ENCODE data around the gene CHTF18. TPM values are rescaled to one million over a fixed set of nuclear protein-coding genes. Genes with fewer than 3 reads are reported as not detected.

The CHTF18 gene
- total RNA-seq, 4 donors from 2014 or later: 2.0 to 8.8 (median 3.4) TPM

GRCh38 chr16:760065-760464 is 28.4 kb upstream of the CHTF18 start:
- 66% methylated on average over 12 of the region's 15 CpGs for WGBS
- Histone ChIP-seq H3K4me1 (no peaks in the 10 kb centered on the region), H3K27ac (replicated peaks in 1 of 4) (no peak overlapping the region), H3K4me3 (no peak overlapping the region), H3K9me3 (no peaks in the 10 kb centered on the region), H3K27me3 (peaks cover 0 to 51% (median 1%) of the 10 kb centered on the region in 4 donors), H3K36me3 (no peaks in the 10 kb centered on the region)
- DNase-seq (ENCODE audit: extremely low spot score): no peak
- TF ChIP-seq POLR2AphosphoS5 (IDR thresholded peaks at IDR 0.05) (no peak), POLR2A (IDR thresholded peaks at IDR 0.05; ENCODE audit: low read depth) (no peak), CTCF (IDR thresholded peaks at IDR 0.05) (no peak), EP300 (IDR thresholded peaks at IDR 0.05) (no peak)
- intact Hi-C loops (cut with DNase I): no loop called here

GRCh38 chr16:760545-761343 is 27.7 kb upstream of the CHTF18 start, which contains the start of gene MSLN:
MSLN (plus strand) TSS chr16:760734; CDS start chr16:762681, 1,947 bp downstream.
- Histone ChIP-seq H3K4me3 (no peak within 1 kb of the TSS), H3K36me3 (no peaks in the 10 kb centered on the region), H3K27ac (replicated peaks in 1 of 4) (no peak within 1 kb of the TSS), H3K27me3 (peaks cover 0 to 55% (median 1%) of the 10 kb centered on the region in 4 donors), H3K4me1 (no peaks in the 10 kb centered on the region), H3K9me3 (no peaks in the 10 kb centered on the region)
- TF ChIP-seq CTCF (IDR thresholded peaks at IDR 0.05) (no peak), POLR2AphosphoS5 (IDR thresholded peaks at IDR 0.05) (no peak), POLR2A (IDR thresholded peaks at IDR 0.05; ENCODE audit: low read depth) (no peak), EP300 (IDR thresholded peaks at IDR 0.05) (no peak)
- intact Hi-C loops (cut with DNase I): no loop called here
- no peak for DNase-seq (ENCODE audit: extremely low spot score)
- WGBS: 82% methylated on average over 22 of the region's 37 CpGs

- intact Hi-C loops (cut with DNase I): no loop called here
- no peaks in the 10 kb centered on the region for H3K9me3 ChIP-seq
- peaks cover 0 to 61% (median 1%) of the 10 kb centered on the region in 4 donors for H3K27me3 ChIP-seq
- H3K36me3 ChIP-seq: no peaks in the 10 kb centered on the region
- no peak for TF ChIP-seq CTCF (IDR thresholded peaks at IDR 0.05)
- TF ChIP-seq POLR2A (IDR thresholded peaks at IDR 0.05; ENCODE audit: low read depth): no peak
- no peak for TF ChIP-seq POLR2AphosphoS5 (IDR thresholded peaks at IDR 0.05)
- TF ChIP-seq EP300 (IDR thresholded peaks at IDR 0.05): no peak
- no peak overlapping the region for H3K27ac ChIP-seq (replicated peaks in 1 of 4)
- H3K4me3 ChIP-seq: no peak overlapping the region
- H3K4me1 ChIP-seq: no peaks in the 10 kb centered on the region
- WGBS: 67% methylated on average over 11 of the region's 22 CpGs
- no peak for DNase-seq (ENCODE audit: extremely low spot score)
Observed at GRCh38 chr16:761625-762513, 26.6 kb upstream of the CHTF18 start.

GRCh38 chr16:762595-763268 is 25.7 kb upstream of the CHTF18 start:
- peaks cover 0 to 64% (median 1%) of the 10 kb centered on the region in 4 donors for H3K27me3 ChIP-seq
- TF ChIP-seq POLR2AphosphoS5 (IDR thresholded peaks at IDR 0.05) (no peak), CTCF (IDR thresholded peaks at IDR 0.05) (no peak), EP300 (IDR thresholded peaks at IDR 0.05) (no peak), POLR2A (IDR thresholded peaks at IDR 0.05; ENCODE audit: low read depth) (no peak)
- no peak overlapping the region for H3K27ac ChIP-seq (replicated peaks in 1 of 4)
- no peaks in the 10 kb centered on the region for H3K9me3 ChIP-seq
- WGBS: 75% methylated on average over 13 of the region's 17 CpGs
- H3K4me3 ChIP-seq: no peak overlapping the region
- H3K4me1 ChIP-seq: no peaks in the 10 kb centered on the region
- H3K36me3 ChIP-seq: no peaks in the 10 kb centered on the region
- intact Hi-C loops (cut with DNase I): no loop called here
- no peak for DNase-seq (ENCODE audit: extremely low spot score)
